Stomach smooth muscle (tissue), 2 donors: ENCODE measurements around the gene RAB40C.

Experiments used
- H3K27ac ChIP-seq: one replicate; pipeline ENCODE4 v1.7.0; 2013; ENCODE audit warnings: mild to moderate bottlenecking, low read length, inconsistent platforms
- H3K27me3 ChIP-seq, 2 donors: one replicate each; pipeline ENCODE4 v1.7.0; 2013; ENCODE audit warnings: low read length in 2 of 2; ENCODE audit not compliant: insufficient read depth in 2 of 2, control insufficient read depth in 1 of 2
- H3K36me3 ChIP-seq, 2 donors: one replicate each; pipeline ENCODE4 v1.7.0; 2013; ENCODE audit warnings: low read length in 2 of 2; ENCODE audit not compliant: control insufficient read depth in 2 of 2, insufficient read depth in 2 of 2
- H3K4me1 ChIP-seq: one replicate; pipeline ENCODE4 v1.7.0; 2013; ENCODE audit warnings: low read length; ENCODE audit not compliant: control insufficient read depth, insufficient read depth
- H3K4me3 ChIP-seq, 2 donors: one replicate each; pipeline ENCODE4 v1.7.0; 2013; ENCODE audit warnings: low read length in 2 of 2
- H3K9ac ChIP-seq, 2 donors: one replicate each; pipeline ENCODE4 v1.7.0; 2013; ENCODE audit warnings: low read length in 2 of 2, mild to moderate bottlenecking in 1 of 2
- H3K9me3 ChIP-seq, 2 donors: one replicate each; pipeline ENCODE4 v1.7.0; 2013; ENCODE audit warnings: low read length in 2 of 2; ENCODE audit not compliant: control insufficient read depth in 2 of 2
- donor health status: healthy.
- donor health status: Pancreatic carcinoma.

RAB40C gene

DNA sequence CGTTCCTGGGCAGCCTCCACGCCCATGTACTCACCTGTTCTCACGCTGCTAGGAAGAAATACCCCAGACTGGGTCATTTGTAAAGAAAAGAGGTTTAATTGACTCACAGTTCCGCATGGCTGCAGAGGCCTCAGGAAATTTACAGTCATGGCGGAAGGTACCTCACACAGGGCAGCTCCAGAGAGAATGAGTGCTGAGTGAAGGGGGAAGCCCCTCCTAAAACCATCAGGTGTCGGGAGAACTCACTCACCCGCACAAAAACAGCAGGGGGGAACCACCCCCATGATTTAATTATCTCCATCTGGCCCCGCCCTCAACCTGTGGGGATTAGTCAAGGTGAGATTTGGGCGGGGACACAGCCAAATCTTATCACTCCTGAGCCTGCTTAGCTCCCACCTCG, 18.2 kb downstream of the RAB40C start:
- H3K4me1 ChIP-seq: peaks cover 8% of the 10 kb centered on the region
- no peak overlapping the region for H3K27ac ChIP-seq
- H3K9me3 ChIP-seq: no peaks in the 10 kb centered on the region
- H3K9ac ChIP-seq: no peak overlapping the region
- no peaks in the 10 kb centered on the region for H3K27me3 ChIP-seq
- no peak overlapping the region for H3K4me3 ChIP-seq
- peaks cover 0 to 4% of the 10 kb centered on the region in 2 donors for H3K36me3 ChIP-seq

DNA sequence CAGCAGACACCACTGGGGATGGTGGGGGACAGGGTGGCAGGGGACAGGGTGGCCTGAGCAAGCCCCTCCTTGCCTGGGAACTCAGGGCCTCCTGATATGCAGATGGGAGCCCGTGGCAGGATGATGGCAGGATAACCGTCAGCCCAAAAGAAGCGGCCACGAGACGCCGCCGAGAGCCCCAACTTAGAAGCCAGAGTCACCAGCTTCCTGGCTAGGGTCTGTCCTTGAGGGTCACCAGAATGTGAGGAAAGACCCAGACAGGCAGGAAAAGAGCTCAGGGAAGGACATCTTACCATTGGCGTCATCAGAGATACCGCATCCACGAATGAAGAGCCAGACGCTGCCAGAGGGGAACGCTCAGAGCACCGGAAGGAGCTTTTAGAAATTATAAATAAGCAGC, 19.4 kb downstream of the RAB40C start:
- no peak overlapping the region for H3K9ac ChIP-seq
- no peak overlapping the region for H3K27ac ChIP-seq

GRCh38 chr16:609984-610383, 20.1 kb downstream of the RAB40C start:
- no peaks in the 10 kb centered on the region for H3K27me3 ChIP-seq
- H3K4me1 ChIP-seq: peaks cover 8% of the 10 kb centered on the region
- H3K36me3 ChIP-seq: peaks cover 0 to 7% of the 10 kb centered on the region in 2 donors
- H3K9ac ChIP-seq: no peak overlapping the region
- no peaks in the 10 kb centered on the region for H3K9me3 ChIP-seq
- H3K4me3 ChIP-seq: no peak overlapping the region
- no peak overlapping the region for H3K27ac ChIP-seq

More for the DNA sequence above, 19.4 kb downstream of the RAB40C start:
- Histone ChIP-seq H3K4me3 (no peak overlapping the region), H3K9me3 (no peaks in the 10 kb centered on the region), H3K4me1 (peaks cover 8% of the 10 kb centered on the region), H3K36me3 (peaks cover 0 to 4% of the 10 kb centered on the region in 2 donors), H3K27me3 (no peaks in the 10 kb centered on the region)

DNA sequence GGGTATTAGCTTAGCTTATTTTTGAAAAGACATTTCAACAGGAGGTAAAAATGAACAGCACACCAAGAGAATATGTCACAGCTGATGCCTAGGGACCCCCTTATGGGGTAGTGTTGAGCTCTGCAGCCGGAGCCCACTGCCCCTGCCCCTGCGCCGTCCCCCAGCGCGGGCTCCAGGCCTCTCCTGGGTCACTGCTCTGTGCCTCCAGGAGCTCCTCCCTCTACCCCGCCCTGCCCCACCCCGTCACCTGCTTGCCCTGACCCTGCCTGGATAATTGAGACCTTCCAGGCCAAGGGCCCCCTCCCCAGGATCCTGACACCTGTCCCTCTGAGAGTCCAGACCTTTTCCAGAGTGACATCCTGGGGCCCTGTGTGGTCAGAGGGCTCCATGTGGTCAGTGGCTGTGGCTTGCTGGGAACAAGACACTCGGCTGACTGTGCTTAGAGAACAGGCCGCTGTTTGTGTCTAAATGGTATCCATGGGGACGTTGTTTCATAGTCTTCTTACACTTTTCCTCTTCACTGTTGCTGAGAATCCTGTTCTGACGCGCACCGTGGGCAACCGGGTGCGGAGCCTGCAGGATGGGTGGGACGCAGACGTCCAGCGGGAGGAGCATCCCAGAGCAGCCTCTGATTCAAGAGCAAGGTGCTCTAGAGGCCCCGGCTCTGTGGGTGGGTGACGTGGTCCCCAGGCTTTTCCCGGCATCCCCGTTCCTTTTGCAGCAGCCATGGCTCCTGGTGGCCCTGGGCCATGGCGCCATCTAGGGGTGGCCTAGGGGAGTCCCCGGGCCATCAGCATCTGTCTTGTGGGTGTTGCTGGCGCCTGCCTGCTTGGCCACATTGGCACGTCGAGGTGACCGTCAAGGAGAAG, 20.9 kb downstream of the RAB40C start:
- no peak overlapping the region for H3K4me3 ChIP-seq
- H3K27me3 ChIP-seq: no peaks in the 10 kb centered on the region
- peaks cover 8% of the 10 kb centered on the region for H3K4me1 ChIP-seq
- H3K36me3 ChIP-seq: peaks cover 0 to 5% of the 10 kb centered on the region in 2 donors
- H3K27ac ChIP-seq: no peak overlapping the region
- H3K9ac ChIP-seq: no peak overlapping the region
- H3K9me3 ChIP-seq: no peaks in the 10 kb centered on the region

DNA sequence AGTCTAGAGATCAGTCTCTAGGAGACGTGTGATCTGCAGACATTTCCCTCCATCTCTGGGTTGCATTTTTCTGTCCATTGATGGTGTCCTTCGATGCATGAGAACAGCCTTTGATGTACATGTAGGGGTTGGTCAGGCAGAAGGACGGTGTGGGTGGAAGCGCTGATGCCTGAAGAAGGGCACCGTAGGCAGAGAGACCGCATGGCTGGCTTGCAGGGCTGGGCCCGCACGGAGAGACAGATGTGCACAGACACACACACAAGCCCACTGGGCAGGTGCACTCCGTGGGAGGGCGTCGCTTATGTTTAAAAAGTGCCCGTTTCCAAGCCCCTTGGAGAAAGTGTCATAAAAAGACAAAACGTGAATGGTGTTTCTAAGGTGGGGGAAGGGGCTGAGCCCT, 25.3 kb downstream of the RAB40C start:
- no peak overlapping the region for H3K4me3 ChIP-seq
- H3K9ac ChIP-seq: no peak overlapping the region
- H3K4me1 ChIP-seq: peaks cover 8% of the 10 kb centered on the region
- H3K36me3 ChIP-seq: peaks cover 0 to 6% of the 10 kb centered on the region in 2 donors
- no peak overlapping the region for H3K27ac ChIP-seq
- no peaks in the 10 kb centered on the region for H3K27me3 ChIP-seq
- H3K9me3 ChIP-seq: no peaks in the 10 kb centered on the region

DNA sequence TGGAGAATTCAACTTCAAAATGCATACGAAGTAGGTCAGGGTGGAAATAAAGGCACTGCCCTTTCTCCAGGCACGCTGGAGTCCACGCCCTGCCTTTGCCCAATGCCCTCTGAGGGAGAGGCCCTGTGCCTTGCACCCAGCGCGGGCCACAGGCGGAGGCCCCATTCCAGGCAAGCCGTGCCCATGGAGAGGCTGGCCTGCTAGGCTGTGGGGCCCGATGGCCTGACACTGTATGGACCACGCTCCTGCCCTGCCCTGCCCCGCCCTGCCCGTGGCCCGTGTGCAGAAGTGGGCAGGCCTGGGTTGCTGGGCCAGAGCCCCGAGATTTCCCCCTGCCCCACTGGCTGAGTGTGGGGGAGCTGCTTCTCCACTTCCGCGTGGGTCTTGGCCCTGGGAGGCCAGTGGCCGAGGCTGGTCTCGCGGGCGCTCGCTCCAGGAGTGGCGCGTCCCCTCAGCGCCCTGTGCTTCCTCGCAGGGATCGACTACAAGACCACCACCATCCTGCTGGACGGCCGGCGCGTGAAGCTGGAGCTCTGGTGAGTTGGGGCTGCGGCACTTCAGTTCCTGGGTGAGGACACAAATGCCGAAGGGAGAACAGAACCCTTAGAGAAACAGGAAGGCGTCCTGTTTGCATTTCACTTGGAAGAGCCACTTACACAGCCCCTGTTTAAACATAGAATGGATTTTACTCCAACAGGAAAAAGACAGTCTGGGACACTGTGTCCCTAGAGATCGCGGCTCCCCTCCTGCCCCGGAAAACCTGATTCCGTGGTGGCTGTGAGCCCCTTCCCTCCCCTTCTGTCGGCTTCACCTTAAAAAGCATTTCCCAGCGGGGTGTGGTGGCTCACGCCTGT, 27.1 kb downstream of the RAB40C start:
- Histone ChIP-seq H3K27me3 (no peaks in the 10 kb centered on the region), H3K9ac (no peak overlapping the region), H3K4me1 (no peaks in the 10 kb centered on the region), H3K36me3 (peaks cover 0 to 6% of the 10 kb centered on the region in 2 donors), H3K27ac (no peak overlapping the region), H3K9me3 (no peaks in the 10 kb centered on the region), H3K4me3 (no peak overlapping the region)

DNA sequence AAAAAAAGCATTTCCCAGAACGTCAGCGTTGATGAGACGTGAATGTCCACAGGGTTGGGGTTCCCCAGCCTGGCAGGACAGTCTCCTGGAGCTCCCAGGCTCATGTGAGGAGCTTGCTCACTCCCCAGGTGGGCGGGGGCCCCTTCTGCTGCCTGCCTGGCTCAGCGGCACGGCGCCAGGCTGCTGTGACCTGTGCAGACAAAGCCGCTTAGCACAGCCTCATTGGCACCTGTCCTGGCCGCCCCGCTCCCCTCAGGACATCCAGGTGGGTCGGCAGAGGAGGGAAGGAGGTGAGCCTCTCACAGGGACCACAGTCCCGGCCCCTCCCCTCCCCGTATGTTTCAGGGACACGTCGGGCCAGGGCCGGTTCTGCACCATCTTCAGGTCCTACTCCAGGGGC, 28.0 kb downstream of the RAB40C start:
- H3K27me3 ChIP-seq: no peaks in the 10 kb centered on the region
- no peaks in the 10 kb centered on the region for H3K9me3 ChIP-seq
- no peak overlapping the region for H3K4me3 ChIP-seq
- H3K9ac ChIP-seq: no peak overlapping the region
- peaks cover 0 to 6% of the 10 kb centered on the region in 2 donors for H3K36me3 ChIP-seq
- H3K4me1 ChIP-seq: no peaks in the 10 kb centered on the region
- no peak overlapping the region for H3K27ac ChIP-seq

DNA sequence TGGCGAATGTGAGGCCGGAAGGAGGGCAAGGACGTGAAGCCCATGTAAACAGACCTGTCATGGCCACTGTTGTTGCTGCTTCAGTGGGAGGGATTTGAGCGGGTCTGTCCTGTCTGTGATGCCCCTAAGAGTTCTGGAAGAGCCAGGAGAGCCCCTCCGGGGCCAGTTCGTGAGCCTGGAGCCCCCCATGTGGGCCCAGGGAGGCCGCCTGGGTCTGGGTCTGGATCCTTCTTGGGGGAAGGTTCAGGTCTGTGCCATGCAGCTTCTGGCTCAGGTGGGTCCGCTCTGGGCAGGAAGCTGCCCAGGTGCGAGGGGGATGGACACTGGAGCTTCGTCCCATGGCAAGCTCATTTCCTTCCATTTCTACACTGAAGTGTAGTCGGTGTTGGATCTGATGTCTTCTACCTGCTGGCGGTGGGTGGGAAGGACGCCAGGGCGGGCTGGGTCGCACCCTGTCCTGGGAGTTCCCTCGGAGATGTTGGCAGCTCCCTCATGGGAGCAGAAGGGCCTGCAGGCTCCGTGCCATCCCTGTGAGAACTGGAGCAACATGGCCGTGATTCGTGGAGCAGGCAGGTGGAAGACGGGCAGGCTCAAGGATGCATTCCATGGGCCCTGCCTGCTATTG, 29.7 kb downstream of the RAB40C start:
- H3K9ac ChIP-seq: no peak overlapping the region
- no peaks in the 10 kb centered on the region for H3K27me3 ChIP-seq
- peaks cover 0 to 6% of the 10 kb centered on the region in 2 donors for H3K36me3 ChIP-seq
- H3K9me3 ChIP-seq: no peaks in the 10 kb centered on the region
- no peaks in the 10 kb centered on the region for H3K4me1 ChIP-seq
- no peak overlapping the region for H3K27ac ChIP-seq
- H3K4me3 ChIP-seq: no peak overlapping the region

DNA sequence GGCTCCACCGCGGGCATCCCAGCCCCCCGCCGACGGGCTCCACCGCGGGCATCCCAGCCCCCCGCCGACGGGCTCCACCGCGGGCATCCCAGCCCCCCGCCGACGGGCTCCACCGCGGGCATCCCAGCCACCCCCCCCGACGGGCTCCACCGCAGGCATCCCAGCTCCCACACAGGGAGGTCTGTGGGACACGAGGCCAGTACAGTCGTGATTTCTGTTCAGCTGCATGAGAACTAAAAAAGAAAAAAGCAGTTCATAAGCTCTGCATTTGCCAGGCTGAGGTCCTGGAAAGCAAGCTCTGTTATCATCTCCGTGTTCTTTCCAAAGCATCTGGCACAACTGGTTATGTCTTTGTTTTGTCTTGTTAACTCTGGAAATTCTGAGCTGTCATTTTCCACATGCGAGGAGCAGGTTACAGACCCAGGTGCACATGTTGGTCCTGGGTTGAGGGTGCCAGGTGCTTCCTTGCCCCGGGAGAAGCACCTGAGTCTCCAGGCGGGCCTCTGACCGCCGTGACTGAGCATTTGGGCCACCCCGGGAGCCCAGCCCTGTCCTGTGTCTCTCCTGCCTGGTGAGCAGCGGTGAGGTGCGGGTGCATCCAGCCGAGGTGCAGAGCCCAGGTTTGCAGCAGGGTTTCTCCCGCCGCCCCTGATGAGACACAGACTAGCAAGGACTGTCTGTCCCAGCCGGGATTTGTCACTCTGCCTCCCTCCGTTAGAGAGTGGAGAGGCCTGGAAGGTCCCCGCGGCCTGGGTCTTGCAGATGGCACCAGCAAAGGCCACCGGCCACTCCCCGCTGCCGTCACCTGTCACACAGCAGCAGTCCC, 31.0 kb downstream of the RAB40C start:
- Histone ChIP-seq H3K4me1 (no peaks in the 10 kb centered on the region), H3K36me3 (peaks cover 0 to 3% of the 10 kb centered on the region in 2 donors), H3K4me3 (no peak overlapping the region), H3K9ac (no peak overlapping the region), H3K27me3 (no peaks in the 10 kb centered on the region), H3K9me3 (no peaks in the 10 kb centered on the region), H3K27ac (no peak overlapping the region)

- Histone ChIP-seq H3K4me3 (no peak overlapping the region), H3K9me3 (no peaks in the 10 kb centered on the region), H3K27ac (no peak overlapping the region), H3K36me3 (peaks cover 0 to 5% of the 10 kb centered on the region in 2 donors), H3K9ac (no peak overlapping the region), H3K4me1 (no peaks in the 10 kb centered on the region), H3K27me3 (no peaks in the 10 kb centered on the region)
Measured at GRCh38 chr16:621526-622105, 31.8 kb downstream of the RAB40C start.
